OCI-LY1 (cell line): Measurements from ENCODE around the gene PACRG.

ENCODE experiments used
- H2AFZ ChIP-seq: fragments of 200-600 bp; sonication (generic), shearing (Covaris generic); 2 replicates; pipeline ENCODE4 v1.6.0; 2014; ENCODE audit warnings: antibody characterized with exemption, mild to moderate bottlenecking, low read length
- H3F3A ChIP-seq: fragments of 200-600 bp; sonication (generic), shearing (Covaris generic); 2 replicates; pipeline ENCODE4 v1.6.0; 2014; ENCODE audit warnings: mild to moderate bottlenecking, antibody characterized with exemption, low read length, moderate library complexity; ENCODE audit not compliant: insufficient read depth
- H3K27ac ChIP-seq: fragments of 200-600 bp; sonication (generic); 2 replicates; pipeline ENCODE4 v1.5.1; 2014; ENCODE audit warnings: low read length, mixed run types, mild to moderate bottlenecking, low read depth; ENCODE audit not compliant: poor library complexity, severe bottlenecking
- H3K27me3 ChIP-seq: fragments of 200-600 bp; sonication (generic); 2 replicates; pipeline ENCODE4 v1.6.0; 2014; ENCODE audit warnings: antibody characterized with exemption, mild to moderate bottlenecking, low read length, moderate library complexity; ENCODE audit not compliant: insufficient read depth
- H3K36me3 ChIP-seq: fragments of 200-600 bp; sonication (generic); 2 replicates; pipeline ENCODE4 v1.6.1; 2014; ENCODE audit warnings: mild to moderate bottlenecking, antibody characterized with exemption, low read length, moderate library complexity, mixed read lengths; ENCODE audit not compliant: insufficient read depth
- H3K4me1 ChIP-seq: fragments of 200-600 bp; sonication (generic); 2 replicates; pipeline ENCODE4 v1.5.1; 2014; ENCODE audit warnings: mild to moderate bottlenecking, low read length, moderate library complexity; ENCODE audit not compliant: insufficient read depth, severe bottlenecking
- H3K4me2 ChIP-seq: fragments of 200-600 bp; sonication (generic), shearing (Covaris generic); 2 replicates; pipeline ENCODE4 v1.6.1; 2014; ENCODE audit warnings: low read length
- H3K4me3 ChIP-seq: fragments of 200-600 bp; sonication (generic); 2 replicates; pipeline ENCODE4 v1.5.1; 2014; ENCODE audit warnings: low read length, low read depth, mild to moderate bottlenecking, mixed read lengths; ENCODE audit not compliant: poor library complexity, severe bottlenecking
- H3K79me2 ChIP-seq: fragments of 200-600 bp; shearing (Covaris generic); 2 replicates; pipeline ENCODE4 v1.6.1; 2016; ENCODE audit warnings: mixed run types, low read length, mixed read lengths; ENCODE audit not compliant: insufficient read depth
- H3K9ac ChIP-seq: fragments of 200-600 bp; sonication (generic), shearing (Covaris generic); 2 replicates; pipeline ENCODE4 v1.6.1; 2014; ENCODE audit warnings: mild to moderate bottlenecking, low read length, mixed read lengths
- H3K9me2 ChIP-seq: fragments of 200-600 bp; sonication (generic), shearing (Covaris generic); 2 replicates; pipeline ENCODE4 v1.6.1; 2014; ENCODE audit warnings: low read depth, mild to moderate bottlenecking, low read length, mixed read lengths
- H3K9me3 ChIP-seq: fragments of 200-600 bp; shearing (Covaris generic); 2 replicates; pipeline ENCODE4 v1.6.1; 2014; ENCODE audit warnings: low read length, mixed read lengths
- H4K20me1 ChIP-seq: fragments of 200-600 bp; sonication (generic), shearing (Covaris generic); 2 replicates; pipeline ENCODE4 v1.6.0; 2016; ENCODE audit warnings: mild to moderate bottlenecking, low read length; ENCODE audit not compliant: insufficient read depth
- CTCF ChIP-seq: fragments of 200-600 bp; sonication (generic), shearing (Covaris generic); IDR thresholded peaks from 2 replicates; pipeline ENCODE4 v1.5.1; 2017; ENCODE audit warnings: mild to moderate bottlenecking, antibody characterized with exemption, low read length, moderate library complexity, mixed read lengths
- EZH2 ChIP-seq: fragments of 200-600 bp; sonication (generic), shearing (Covaris generic); IDR thresholded peaks from 2 replicates; pipeline ENCODE4 v1.8.0; 2017; ENCODE audit warnings: borderline replicate concordance, mixed run types, mild to moderate bottlenecking, antibody characterized with exemption, low read length, moderate library complexity, mixed read lengths

Gene PACRG

DNA sequence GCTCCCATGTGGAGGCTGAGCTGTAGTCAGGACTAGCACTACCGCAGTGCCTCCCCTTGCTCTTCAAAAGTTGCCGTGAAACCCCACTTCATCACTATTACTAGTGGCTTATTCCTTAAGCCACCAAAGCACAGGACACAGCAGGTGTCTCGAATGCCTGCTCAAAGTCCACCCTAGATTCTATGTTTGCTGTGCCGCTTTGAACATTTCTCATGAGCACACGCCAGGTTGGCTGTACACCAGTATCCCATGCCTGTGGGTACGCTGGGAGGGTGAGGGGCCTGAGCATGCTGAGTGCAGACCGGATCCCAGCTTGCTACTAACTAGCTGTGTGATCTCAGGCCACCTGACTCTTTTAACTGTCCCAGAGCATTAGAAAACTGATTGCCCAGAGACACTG, 350.9 kb downstream of the PACRG start:
- no peak overlapping the region for H3K9ac ChIP-seq
- no peaks in the 10 kb centered on the region for H3F3A ChIP-seq
- H3K27ac ChIP-seq = no peak overlapping the region
- TF ChIP-seq EZH2 (no peak), CTCF (no peak)
- H3K27me3 ChIP-seq = no peaks in the 10 kb centered on the region
- H2AFZ ChIP-seq = no peak overlapping the region
- H4K20me1 ChIP-seq = no peaks in the 10 kb centered on the region
- no peaks in the 10 kb centered on the region for H3K79me2 ChIP-seq
- H3K9me3 ChIP-seq = no peaks in the 10 kb centered on the region
- no peaks in the 10 kb centered on the region for H3K4me1 ChIP-seq
- H3K4me3 ChIP-seq = no peak overlapping the region
- H3K9me2 ChIP-seq = no peaks in the 10 kb centered on the region
- H3K36me3 ChIP-seq = no peaks in the 10 kb centered on the region
- H3K4me2 ChIP-seq = no peak overlapping the region

- Histone ChIP-seq H4K20me1 (no peaks in the 10 kb centered on the region), H3K36me3 (no peaks in the 10 kb centered on the region), H3K4me2 (no peak overlapping the region), H3K4me1 (no peaks in the 10 kb centered on the region), H3K27ac (no peak overlapping the region), H3F3A (no peaks in the 10 kb centered on the region), H2AFZ (no peak overlapping the region), H3K9me2 (no peaks in the 10 kb centered on the region), H3K9me3 (no peaks in the 10 kb centered on the region), H3K27me3 (no peaks in the 10 kb centered on the region), H3K4me3 (no peak overlapping the region), H3K9ac (no peak overlapping the region), H3K79me2 (no peaks in the 10 kb centered on the region)
- no peak for TF ChIP-seq EZH2
- no peak for TF ChIP-seq CTCF
Observed at GRCh38 chr6:163080228-163080627, 352.5 kb downstream of the PACRG start.

- Histone ChIP-seq H3K79me2 (no peaks in the 10 kb centered on the region), H3K27ac (no peak overlapping the region), H3K4me1 (no peaks in the 10 kb centered on the region), H3K4me3 (no peak overlapping the region), H3F3A (no peaks in the 10 kb centered on the region), H3K4me2 (no peak overlapping the region), H3K9me3 (no peaks in the 10 kb centered on the region), H3K9ac (no peak overlapping the region), H3K9me2 (no peaks in the 10 kb centered on the region), H3K36me3 (no peaks in the 10 kb centered on the region), H4K20me1 (no peaks in the 10 kb centered on the region), H3K27me3 (no peaks in the 10 kb centered on the region), H2AFZ (no peak overlapping the region)
- no peak for TF ChIP-seq EZH2
- TF ChIP-seq CTCF = no peak
Observed at GRCh38 chr6:163083141-163083540, 355.4 kb downstream of the PACRG start.
